ENCODE measurements around the gene ZEB1.

The ZEB1 gene

DNA sequence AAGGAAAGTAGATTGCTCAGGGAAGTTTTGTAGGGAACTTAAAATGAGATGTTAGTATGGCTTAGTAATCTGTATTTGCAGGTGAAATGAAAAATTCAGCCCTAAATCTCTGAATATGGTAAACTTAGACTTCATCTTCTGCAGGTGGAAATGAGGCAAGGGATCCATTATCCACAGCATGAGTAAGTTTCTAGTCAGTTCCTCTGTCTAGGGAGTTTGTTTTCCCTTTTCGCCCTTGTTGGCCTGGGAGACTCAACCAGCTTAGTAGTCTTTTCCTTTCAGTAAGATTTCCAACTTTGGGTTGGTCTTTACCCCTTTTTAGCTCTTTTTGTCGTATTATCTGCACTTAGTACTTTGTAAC is 65.6 kb downstream of the ZEB1 start:
- Histone ChIP-seq H2AFZ (ENCODE audit: insufficient read depth, low read length, poor library complexity) (no peak overlapping the region), H3K27me3 (ENCODE audit: insufficient read depth, low read length) (no peaks in the 10 kb centered on the region), H3K4me1 (ENCODE audit: control insufficient read depth in 1 of 2, insufficient read depth in 2 of 2, low read length in 2 of 2) (no peaks in the 10 kb centered on the region), H2BK12ac (ENCODE audit: low read length) (no peak overlapping the region), H3K9me3 (ENCODE audit: insufficient read depth, low read depth, low read length) (no peaks in the 10 kb centered on the region), H4K12ac (ENCODE audit: low read depth, low read length) (no peak overlapping the region), H4K8ac (ENCODE audit: low read depth, low read length) (no peak overlapping the region), H3K4me2 (ENCODE audit: low read length) (no peak overlapping the region), H3K79me2 (ENCODE audit: control insufficient read depth, insufficient read depth, low read length, poor library complexity) (no peaks in the 10 kb centered on the region), H3K79me1 (ENCODE audit: low read length) (no peaks in the 10 kb centered on the region), H2AK5ac (ENCODE audit: low read length) (no peak overlapping the region), H3K4ac (ENCODE audit: low read depth, low read length) (no peak overlapping the region), H3K23ac (ENCODE audit: low read length) (no peak overlapping the region), H3K27ac (ENCODE audit: low read depth, low read length) (no peak overlapping the region), H3K9ac (ENCODE audit: low read length) (no peak overlapping the region), H2BK120ac (ENCODE audit: insufficient read depth, low read length, poor library complexity) (no peak overlapping the region), H4K91ac (ENCODE audit: low read depth, low read length) (no peak overlapping the region), H3K18ac (ENCODE audit: low read length) (no peak overlapping the region), H3K36me3 (ENCODE audit: control insufficient read depth in 1 of 2, insufficient read depth in 2 of 2, low read length in 2 of 2) (no peaks in the 10 kb centered on the region), H3K14ac (ENCODE audit: low read length) (no peak overlapping the region), H2BK5ac (ENCODE audit: low read depth, low read length, poor library complexity) (no peak overlapping the region), H3K4me3 (ENCODE audit: low read depth, low read length) (no peak overlapping the region)
- no CpG with 5 or more reads among the region's 2 CpGs for WGBS (ENCODE audit: extremely low coverage, insufficient coverage, insufficient read length)
- no peak for DNase-seq

DNA sequence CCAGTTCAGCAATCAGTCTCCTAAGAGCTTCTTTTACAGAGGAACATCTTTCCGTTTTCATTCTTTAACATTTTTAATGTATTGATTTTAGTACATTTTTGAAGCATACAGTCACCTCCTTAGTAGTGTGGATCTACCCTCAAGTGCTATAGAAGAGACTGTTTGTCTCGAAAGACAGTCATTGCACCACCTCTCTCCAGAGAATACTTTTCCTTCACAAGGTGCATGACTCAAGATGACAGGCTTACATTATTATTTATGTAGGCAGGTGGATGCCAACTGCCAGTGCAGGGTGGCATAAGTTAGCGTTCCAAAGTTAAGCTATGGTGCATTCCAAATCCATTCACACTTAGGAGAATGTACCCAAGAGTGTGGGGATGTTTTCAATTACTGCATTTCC is 71.8 kb downstream of the ZEB1 start:
- Histone ChIP-seq H2BK5ac (ENCODE audit: low read depth, low read length, poor library complexity) (no peak overlapping the region), H3K27ac (ENCODE audit: low read depth, low read length) (no peak overlapping the region)
- no CpG with 5 or more reads among the region's 3 CpGs for WGBS (ENCODE audit: extremely low coverage, insufficient coverage, insufficient read length)

DNA sequence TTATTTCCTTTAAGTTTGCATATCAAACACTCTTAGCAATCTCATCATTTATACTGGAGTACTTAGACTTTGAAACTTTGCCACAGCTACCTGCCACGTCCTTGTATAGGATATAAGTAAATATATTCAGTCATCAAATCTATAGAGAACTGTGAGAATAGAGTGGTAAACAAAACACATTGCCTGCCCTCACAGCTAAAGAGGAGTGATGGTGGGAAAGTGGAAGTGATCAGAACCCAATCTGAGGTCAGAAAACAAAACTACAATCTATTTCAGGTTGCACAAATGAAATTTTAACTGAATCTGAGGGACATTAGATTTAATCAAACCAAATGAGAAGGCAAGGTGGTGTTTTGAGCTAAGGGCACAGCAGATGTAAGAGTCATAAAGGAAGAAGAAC is 74.8 kb downstream of the ZEB1 start:
- no peak overlapping the region for H2BK12ac ChIP-seq (ENCODE audit: low read length)
- no peak overlapping the region for H3K23ac ChIP-seq (ENCODE audit: low read length)
- H3K27me3 ChIP-seq (ENCODE audit: insufficient read depth, low read length), result no peaks in the 10 kb centered on the region
- no peaks in the 10 kb centered on the region for H3K4me1 ChIP-seq (ENCODE audit: control insufficient read depth in 1 of 2, insufficient read depth in 2 of 2, low read length in 2 of 2)
- no peak overlapping the region for H3K9ac ChIP-seq (ENCODE audit: low read length)
- no peak for DNase-seq
- no CpG with 5 or more reads among the region's 1 CpG for WGBS (ENCODE audit: extremely low coverage, insufficient coverage, insufficient read length)
- no peak overlapping the region for H3K18ac ChIP-seq (ENCODE audit: low read length)
- H4K8ac ChIP-seq (ENCODE audit: low read depth, low read length), result no peak overlapping the region
- no peak overlapping the region for H3K4ac ChIP-seq (ENCODE audit: low read depth, low read length)
- H3K79me1 ChIP-seq (ENCODE audit: low read length), result no peaks in the 10 kb centered on the region
- H2BK5ac ChIP-seq (ENCODE audit: low read depth, low read length, poor library complexity), result no peak overlapping the region
- H3K4me2 ChIP-seq (ENCODE audit: low read length), result no peak overlapping the region
- H2AFZ ChIP-seq (ENCODE audit: insufficient read depth, low read length, poor library complexity), result no peak overlapping the region
- no peak overlapping the region for H2AK5ac ChIP-seq (ENCODE audit: low read length)
- no peak overlapping the region for H4K91ac ChIP-seq (ENCODE audit: low read depth, low read length)
- no peaks in the 10 kb centered on the region for H3K79me2 ChIP-seq (ENCODE audit: control insufficient read depth, insufficient read depth, low read length, poor library complexity)
- H3K36me3 ChIP-seq (ENCODE audit: control insufficient read depth in 1 of 2, insufficient read depth in 2 of 2, low read length in 2 of 2), result no peaks in the 10 kb centered on the region
- H2BK120ac ChIP-seq (ENCODE audit: insufficient read depth, low read length, poor library complexity), result no peak overlapping the region
- peaks cover 1% of the 10 kb centered on the region for H3K9me3 ChIP-seq (ENCODE audit: insufficient read depth, low read depth, low read length)
- no peak overlapping the region for H3K4me3 ChIP-seq (ENCODE audit: low read depth, low read length)
- no peak overlapping the region for H3K14ac ChIP-seq (ENCODE audit: low read length)
- no peak overlapping the region for H4K12ac ChIP-seq (ENCODE audit: low read depth, low read length)
- no peak overlapping the region for H3K27ac ChIP-seq (ENCODE audit: low read depth, low read length)

More for the DNA sequence above, 71.8 kb downstream of the ZEB1 start:
- H4K91ac ChIP-seq (ENCODE audit: low read depth, low read length), result no peak overlapping the region
- H3K4me1 ChIP-seq (ENCODE audit: control insufficient read depth in 1 of 2, insufficient read depth in 2 of 2, low read length in 2 of 2), result no peaks in the 10 kb centered on the region
- no peak overlapping the region for H2AFZ ChIP-seq (ENCODE audit: insufficient read depth, low read length, poor library complexity)
- no peak overlapping the region for H3K9ac ChIP-seq (ENCODE audit: low read length)
- H3K79me2 ChIP-seq (ENCODE audit: control insufficient read depth, insufficient read depth, low read length, poor library complexity), result no peaks in the 10 kb centered on the region
- no peak overlapping the region for H4K12ac ChIP-seq (ENCODE audit: low read depth, low read length)
- H2BK12ac ChIP-seq (ENCODE audit: low read length), result no peak overlapping the region
- H3K79me1 ChIP-seq (ENCODE audit: low read length), result no peaks in the 10 kb centered on the region
- H3K18ac ChIP-seq (ENCODE audit: low read length), result no peak overlapping the region
- no peaks in the 10 kb centered on the region for H3K27me3 ChIP-seq (ENCODE audit: insufficient read depth, low read length)
- H3K9me3 ChIP-seq (ENCODE audit: insufficient read depth, low read depth, low read length), result peaks cover 1% of the 10 kb centered on the region
- no peak overlapping the region for H3K23ac ChIP-seq (ENCODE audit: low read length)
- DNase-seq, result no peak
- no peak overlapping the region for H2BK120ac ChIP-seq (ENCODE audit: insufficient read depth, low read length, poor library complexity)
- H3K36me3 ChIP-seq (ENCODE audit: control insufficient read depth in 1 of 2, insufficient read depth in 2 of 2, low read length in 2 of 2), result no peaks in the 10 kb centered on the region
- H4K8ac ChIP-seq (ENCODE audit: low read depth, low read length), result no peak overlapping the region
- no peak overlapping the region for H3K4me3 ChIP-seq (ENCODE audit: low read depth, low read length)
- no peak overlapping the region for H3K14ac ChIP-seq (ENCODE audit: low read length)
- H2AK5ac ChIP-seq (ENCODE audit: low read length), result no peak overlapping the region
- no peak overlapping the region for H3K4me2 ChIP-seq (ENCODE audit: low read length)
- H3K4ac ChIP-seq (ENCODE audit: low read depth, low read length), result no peak overlapping the region

DNA sequence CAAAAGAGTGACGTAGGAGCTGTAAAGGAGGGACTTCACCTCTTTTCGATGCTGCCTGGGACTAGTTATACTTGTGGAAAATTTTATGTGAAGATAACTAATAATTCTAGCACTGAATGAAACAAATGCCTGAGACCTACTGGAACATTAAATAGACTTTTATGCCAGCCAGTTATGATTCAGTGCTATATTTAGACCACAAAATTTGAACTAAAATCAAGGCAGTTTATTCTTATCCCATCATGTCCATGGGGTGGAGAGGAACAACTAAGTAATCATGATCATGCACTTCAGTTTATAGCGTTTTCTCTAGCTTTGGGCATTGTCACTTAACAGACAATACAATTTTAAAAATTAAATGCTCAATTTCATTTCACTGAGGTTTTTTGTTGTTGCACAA is 76.7 kb downstream of the ZEB1 start:
- Histone ChIP-seq H2AK5ac (ENCODE audit: low read length) (no peak overlapping the region), H2BK120ac (ENCODE audit: insufficient read depth, low read length, poor library complexity) (no peak overlapping the region), H3K4me1 (ENCODE audit: control insufficient read depth in 1 of 2, insufficient read depth in 2 of 2, low read length in 2 of 2) (no peaks in the 10 kb centered on the region), H3K79me2 (ENCODE audit: control insufficient read depth, insufficient read depth, low read length, poor library complexity) (no peaks in the 10 kb centered on the region), H3K79me1 (ENCODE audit: low read length) (no peaks in the 10 kb centered on the region), H3K27ac (ENCODE audit: low read depth, low read length) (no peak overlapping the region), H3K23ac (ENCODE audit: low read length) (no peak overlapping the region), H2BK5ac (ENCODE audit: low read depth, low read length, poor library complexity) (no peak overlapping the region), H4K12ac (ENCODE audit: low read depth, low read length) (no peak overlapping the region), H2AFZ (ENCODE audit: insufficient read depth, low read length, poor library complexity) (no peak overlapping the region), H4K91ac (ENCODE audit: low read depth, low read length) (no peak overlapping the region), H3K27me3 (ENCODE audit: insufficient read depth, low read length) (no peaks in the 10 kb centered on the region), H3K4me2 (ENCODE audit: low read length) (no peak overlapping the region), H4K8ac (ENCODE audit: low read depth, low read length) (no peak overlapping the region), H3K36me3 (ENCODE audit: control insufficient read depth in 1 of 2, insufficient read depth in 2 of 2, low read length in 2 of 2) (no peaks in the 10 kb centered on the region), H3K4ac (ENCODE audit: low read depth, low read length) (no peak overlapping the region), H3K18ac (ENCODE audit: low read length) (no peak overlapping the region), H3K4me3 (ENCODE audit: low read depth, low read length) (no peak overlapping the region), H3K14ac (ENCODE audit: low read length) (no peak overlapping the region), H3K9ac (ENCODE audit: low read length) (no peak overlapping the region), H3K9me3 (ENCODE audit: insufficient read depth, low read depth, low read length) (peaks cover 1% of the 10 kb centered on the region), H2BK12ac (ENCODE audit: low read length) (no peak overlapping the region)
- no CpG with 5 or more reads among the region's 3 CpGs for WGBS (ENCODE audit: extremely low coverage, insufficient coverage, insufficient read length)
- no peak for DNase-seq

DNA sequence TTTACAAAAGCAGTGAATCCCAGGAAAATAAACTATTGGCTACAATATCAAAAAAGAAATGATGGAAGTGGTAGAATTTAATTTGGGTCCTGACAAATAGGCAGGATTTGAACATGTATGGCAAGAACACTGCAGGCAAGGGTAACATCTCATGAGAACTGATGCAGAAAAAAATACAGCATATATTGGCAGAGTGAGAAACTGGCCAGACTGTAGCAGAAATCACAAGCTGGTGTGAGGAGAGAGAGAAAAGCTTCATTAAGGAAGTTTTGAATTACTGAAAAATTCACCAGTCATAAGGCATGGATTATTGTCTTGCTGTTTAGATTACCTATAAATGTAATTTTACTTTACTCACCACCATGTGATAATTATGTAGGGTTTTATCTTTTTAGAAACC is 77.4 kb downstream of the ZEB1 start:
- H3K9ac ChIP-seq (ENCODE audit: low read length), result no peak overlapping the region
- H3K27ac ChIP-seq (ENCODE audit: low read depth, low read length), result no peak overlapping the region
- no peak overlapping the region for H4K8ac ChIP-seq (ENCODE audit: low read depth, low read length)
- no peaks in the 10 kb centered on the region for H3K27me3 ChIP-seq (ENCODE audit: insufficient read depth, low read length)
- no peak for DNase-seq
- no peaks in the 10 kb centered on the region for H3K4me1 ChIP-seq (ENCODE audit: control insufficient read depth in 1 of 2, insufficient read depth in 2 of 2, low read length in 2 of 2)
- H3K79me2 ChIP-seq (ENCODE audit: control insufficient read depth, insufficient read depth, low read length, poor library complexity), result no peaks in the 10 kb centered on the region
- H2AFZ ChIP-seq (ENCODE audit: insufficient read depth, low read length, poor library complexity), result no peak overlapping the region
- peaks cover 1% of the 10 kb centered on the region for H3K9me3 ChIP-seq (ENCODE audit: insufficient read depth, low read depth, low read length)
- H3K4me3 ChIP-seq (ENCODE audit: low read depth, low read length), result no peak overlapping the region
- H3K4me2 ChIP-seq (ENCODE audit: low read length), result no peak overlapping the region
- no peak overlapping the region for H4K12ac ChIP-seq (ENCODE audit: low read depth, low read length)
- no peaks in the 10 kb centered on the region for H3K36me3 ChIP-seq (ENCODE audit: control insufficient read depth in 1 of 2, insufficient read depth in 2 of 2, low read length in 2 of 2)
- no peak overlapping the region for H2BK5ac ChIP-seq (ENCODE audit: low read depth, low read length, poor library complexity)
- H3K14ac ChIP-seq (ENCODE audit: low read length), result no peak overlapping the region
- H3K4ac ChIP-seq (ENCODE audit: low read depth, low read length), result no peak overlapping the region
- H3K79me1 ChIP-seq (ENCODE audit: low read length), result no peaks in the 10 kb centered on the region
- H2AK5ac ChIP-seq (ENCODE audit: low read length), result no peak overlapping the region
- H3K18ac ChIP-seq (ENCODE audit: low read length), result no peak overlapping the region
- H2BK120ac ChIP-seq (ENCODE audit: insufficient read depth, low read length, poor library complexity), result no peak overlapping the region
- no peak overlapping the region for H3K23ac ChIP-seq (ENCODE audit: low read length)
- no peak overlapping the region for H2BK12ac ChIP-seq (ENCODE audit: low read length)
- no peak overlapping the region for H4K91ac ChIP-seq (ENCODE audit: low read depth, low read length)
